GM18520 (cell line): ENCODE data around the gene CEP131.
"Not testable (repeated sequence)": the region's sequence is repeated elsewhere in the genome, so short reads cannot be mapped to it uniquely, and the experiment has no call there.

Experiments
- ATAC-seq: cut with Tn5 transposase; IDR thresholded peaks from one replicate; pipeline ENCODE4 v1.9.1; 2021; ENCODE audit not compliant: unreplicated experiment

Gene CEP131

GRCh38 chr17:81228834-81229665 lies 6.3 kb upstream of the CEP131 start:
- ATAC-seq, result no peak

GRCh38 chr17:81228420-81228819 lies 5.7 kb upstream of the CEP131 start:
- no peak for ATAC-seq

GRCh38 chr17:81227630-81228029 lies 4.9 kb upstream of the CEP131 start:
- ATAC-seq, result not testable (repeated sequence)

GRCh38 chr17:81223762-81224130 lies 981 bp upstream of the CEP131 start:
- ATAC-seq, result no peak

- ATAC-seq, result no peak
Observed at GRCh38 chr17:81222620-81222905, 202 bp downstream of the CEP131 start.

GRCh38 chr17:81221842-81222619 lies 734 bp downstream of the CEP131 start:
- ATAC-seq, result no peak

GRCh38 chr17:81221371-81221841 lies 1.4 kb downstream of the CEP131 start:
- no peak for ATAC-seq

- no peak for ATAC-seq
Observed at GRCh38 chr17:81219476-81220180, 3.1 kb downstream of the CEP131 start.

- no peak for ATAC-seq
Observed at GRCh38 chr17:81218991-81219390, 3.8 kb downstream of the CEP131 start.

GRCh38 chr17:81218459-81218858 lies 4.3 kb downstream of the CEP131 start:
- no peak for ATAC-seq

GRCh38 chr17:81217491-81217890 lies 5.3 kb downstream of the CEP131 start:
- no peak for ATAC-seq

GRCh38 chr17:81213978-81214377 lies 8.8 kb downstream of the CEP131 start:
- ATAC-seq, result no peak

GRCh38 chr17:81212365-81212764 lies 10.4 kb downstream of the CEP131 start:
- no peak for ATAC-seq

GRCh38 chr17:81210868-81211267 lies 11.9 kb downstream of the CEP131 start:
- ATAC-seq, result no peak

- ATAC-seq, result no peak
Observed at GRCh38 chr17:81210466-81210865, 12.3 kb downstream of the CEP131 start.

GRCh38 chr17:81209141-81209540 lies 13.6 kb downstream of the CEP131 start:
- ATAC-seq, result no peak

- no peak for ATAC-seq
Observed at GRCh38 chr17:81208651-81209050, 14.1 kb downstream of the CEP131 start.

GRCh38 chr17:81207610-81208581 lies 14.9 kb downstream of the CEP131 start:
- no peak for ATAC-seq

- no peak for ATAC-seq
Observed at GRCh38 chr17:81206657-81207056, 16.1 kb downstream of the CEP131 start.

GRCh38 chr17:81206166-81206565 lies 16.6 kb downstream of the CEP131 start:
- no peak for ATAC-seq

GRCh38 chr17:81204578-81204977 lies 18.2 kb downstream of the CEP131 start:
- no peak for ATAC-seq
